SK-N-SH (cell line): Measurements from ENCODE around the gene TMEM131. TPM values are rescaled to one million over a fixed set of nuclear protein-coding genes. Genes with fewer than 3 reads are reported as not detected.

Experiments used
- CTCF ChIA-PET: fragments of 300-600, 350-600 bp; formaldehyde crosslinking; extraction: SDS; loops from one replicate; lab custom pipeline; 2021; lab: Yijun Ruan, JAX
- POLR2A ChIA-PET: fragments of 350-600 bp; sonication (Branson Sonifier 250); formaldehyde crosslinking; extraction: SDS; loops from one replicate; lab custom pipeline; 2020; ENCODE audit warnings: antibody characterized with exemption, inconsistent platforms; lab: Yijun Ruan, JAX
- DNase-seq: peaks from one replicate; pipeline ENCODE4 v3.0.0; 2012
- H2AFZ ChIP-seq: fragments of 200-600 bp; sonication (generic); 2 replicates; pipeline ENCODE4 v1.8.1; 2016; ENCODE audit warnings: antibody characterized with exemption, mild to moderate bottlenecking, low read depth
- H3F3A ChIP-seq: fragments of 200-600 bp; sonication (generic); replicated peaks from 2 replicates; pipeline ENCODE3; 2016; ENCODE audit warnings: antibody characterized with exemption, mild to moderate bottlenecking; ENCODE audit not compliant: insufficient read depth
- H3K27ac ChIP-seq, 2 experiments: fragments of 200-500 bp in 1 of 2; fragments of 200-600 bp in 1 of 2; sonication (Bioruptor generic) in 1 of 2; sonication (generic), shearing (Covaris generic) in 1 of 2; 2 replicates each; pipeline versions ENCODE4 v1.5.1 to v1.6.1; 2014 to 2016; ENCODE audit warnings: low read depth in 2 of 2, inconsistent platforms in 1 of 2, low read length in 1 of 2, mild to moderate bottlenecking in 1 of 2, mixed read lengths in 1 of 2
- H3K27me3 ChIP-seq: fragments of 200-600 bp; sonication (generic), shearing (Covaris generic); 2 replicates; pipeline ENCODE4 v1.6.1; 2016; ENCODE audit warnings: mixed run types; ENCODE audit not compliant: insufficient read depth
- H3K36me3 ChIP-seq, 2 experiments: fragments of 200-500 bp in 1 of 2; fragments of 200-600 bp in 1 of 2; sonication (Bioruptor generic) in 1 of 2; sonication (generic) in 1 of 2; replicated peaks in 1 of 2; 2 replicates each; pipeline versions ENCODE3 to v1.5.1; 2014 to 2016; ENCODE audit warnings: low read length in 1 of 2, mild to moderate bottlenecking in 1 of 2; ENCODE audit not compliant: insufficient read depth in 2 of 2, control insufficient read depth in 1 of 2
- H3K4me1 ChIP-seq, 2 experiments: fragments of 200-500 bp in 1 of 2; fragments of 200-600 bp in 1 of 2; sonication (Bioruptor generic) in 1 of 2; sonication (generic), shearing (Covaris generic) in 1 of 2; 2 replicates each; pipeline versions ENCODE4 v1.5.1 to v1.6.1; 2014 to 2016; ENCODE audit warnings: low read depth in 1 of 2, low read length in 1 of 2, mixed run types in 1 of 2; ENCODE audit not compliant: insufficient read depth in 2 of 2, control insufficient read depth in 1 of 2
- H3K4me2 ChIP-seq: fragments of 200-600 bp; sonication (generic), shearing (Covaris generic); 2 replicates; pipeline ENCODE4 v1.6.1; 2017; ENCODE audit warnings: mixed run types
- H3K4me3 ChIP-seq, 2 experiments: fragments of 200-500 bp in 1 of 2; fragments of 200-600 bp in 1 of 2; sonication (Bioruptor generic) in 1 of 2; sonication (generic), shearing (Covaris generic) in 1 of 2; 2 replicates each; pipeline versions ENCODE4 v1.5.1 to v1.8.1; 2014 to 2016; ENCODE audit warnings: low read depth in 2 of 2, inconsistent platforms in 1 of 2, low read length in 1 of 2, mild to moderate bottlenecking in 1 of 2, mixed read lengths in 1 of 2, moderate library complexity in 1 of 2
- H3K79me2 ChIP-seq: fragments of 200-600 bp; sonication (generic); 2 replicates; pipeline ENCODE4 v1.8.1; 2017; ENCODE audit warnings: mild to moderate bottlenecking; ENCODE audit not compliant: insufficient read depth
- H3K9ac ChIP-seq: fragments of 200-600 bp; sonication (generic); 2 replicates; pipeline ENCODE4 v1.6.1; 2017; ENCODE audit warnings: mixed run types
- H3K9me2 ChIP-seq: fragments of 200-600 bp; sonication (generic); 2 replicates; pipeline ENCODE4 v1.6.1; 2017; ENCODE audit warnings: mixed run types
- H3K9me3 ChIP-seq: fragments of 200-600 bp; sonication (generic); 2 replicates; pipeline ENCODE4 v1.6.1; 2017; ENCODE audit warnings: mixed run types, mild to moderate bottlenecking, moderate library complexity
- H4K20me1 ChIP-seq: fragments of 200-600 bp; sonication (generic); 2 replicates; pipeline ENCODE4 v1.6.1; 2017; ENCODE audit warnings: mild to moderate bottlenecking, mixed run types; ENCODE audit not compliant: insufficient read depth
- CHD2 ChIP-seq: fragments of 150-350 bp; IDR thresholded peaks from 2 replicates; pipeline ENCODE4 v1.6.1; 2018; ENCODE audit warnings: low read length; ENCODE audit not compliant: partially characterized antibody
- EP300 ChIP-seq, 2 experiments: IDR thresholded peaks; 2 replicates each; pipeline versions ENCODE4 v1.4.0 to v1.6.1; 2012; ENCODE audit warnings: borderline replicate concordance in 1 of 2, low read depth in 1 of 2, low read length in 1 of 2
- FOSL2 ChIP-seq: IDR thresholded peaks from 2 replicates; pipeline ENCODE4 v1.4.0; 2012; ENCODE audit warnings: low read depth, mild to moderate bottlenecking, moderate library complexity, borderline replicate concordance
- GATA2 ChIP-seq: sonication (generic); formaldehyde crosslinking; IDR thresholded peaks from 2 replicates; pipeline ENCODE4 v1.5.0; 2020; ENCODE audit warnings: mild to moderate bottlenecking, missing genetic modification reagents
- IRF3 ChIP-seq: fragments of 150-350 bp; IDR thresholded peaks from 2 replicates; pipeline ENCODE4 v1.6.1; 2016; ENCODE audit warnings: mild to moderate bottlenecking, low read depth, low read length
- MXI1 ChIP-seq: IDR thresholded peaks from 2 replicates; pipeline ENCODE4 v1.6.1; 2012; ENCODE audit warnings: mild to moderate bottlenecking, low read depth, low read length, improper control_type of control experiment
- PBX3 ChIP-seq: IDR thresholded peaks from 2 replicates; pipeline ENCODE4; 2012
- POLR2AphosphoS5 ChIP-seq: IDR thresholded peaks from 2 replicates; pipeline ENCODE4 v1.6.1; 2012; ENCODE audit warnings: low read depth, low read length
- RCOR1 ChIP-seq: fragments of 150-350 bp; IDR thresholded peaks from 2 replicates; pipeline ENCODE4 v1.6.1; 2017; ENCODE audit warnings: antibody characterized with exemption, low read length
- REST ChIP-seq: IDR thresholded peaks from 2 replicates; pipeline ENCODE4 v1.6.1; 2012; ENCODE audit warnings: mild to moderate bottlenecking, low read depth, low read length, moderate library complexity
- RXRA ChIP-seq: IDR thresholded peaks from 2 replicates; pipeline ENCODE4 v1.4.0; 2012; ENCODE audit warnings: low read depth, mild to moderate bottlenecking, borderline replicate concordance
- SIN3A ChIP-seq: IDR thresholded peaks from 2 replicates; pipeline ENCODE4 v1.6.1; 2012; ENCODE audit warnings: low read depth, mild to moderate bottlenecking, low read length, moderate library complexity, borderline replicate concordance
- TAF1 ChIP-seq: IDR thresholded peaks from 2 replicates; pipeline ENCODE4 v1.6.1; 2012; ENCODE audit warnings: low read depth, mild to moderate bottlenecking, low read length, moderate library complexity, borderline replicate concordance
- TCF12 ChIP-seq: IDR thresholded peaks from 2 replicates; pipeline ENCODE4 v1.4.0; 2012
- USF1 ChIP-seq: IDR thresholded peaks from 2 replicates; pipeline ENCODE4 v1.4.0; 2012; ENCODE audit warnings: low read depth, borderline replicate concordance
- YY1 ChIP-seq: IDR thresholded peaks from 2 replicates; pipeline ENCODE4 v1.4.0; 2012; ENCODE audit warnings: low read depth, mild to moderate bottlenecking
- ZBTB33 ChIP-seq: IDR thresholded peaks from 2 replicates; pipeline ENCODE4 v1.4.0; 2012; ENCODE audit warnings: low read depth, borderline replicate concordance
- WGBS: methylation state at CpG from one replicate; pipeline ENCODE4 v1.1.6; 2017; ENCODE audit warnings: low lambda C conversion rate; 5-methylcytosine and 5-hydroxymethylcytosine counted together
- polyA plus RNA-seq, 3 experiments: library from polyadenylated mRNA; depleted of rRNA; stranded (reverse); fragments of >200 nt; gene quantifications; 2 replicates each; pipeline ENCODE4 v1.2.3, GENCODE V29; 2012

TMEM131 gene
- polyA plus RNA-seq, 1 of the 3 experiments (the other 2 are of a cell fraction) = 9.1 TPM

GRCh38 chr2:97844311-97844859 lies 151.4 kb downstream of the TMEM131 start:
- Histone ChIP-seq H4K20me1 (no peaks in the 10 kb centered on the region), H3K27ac (peak overlapping the region in 1 of 2 experiments; percentile 53; a peak in 2 of 4 replicates), H3K27me3 (no peaks in the 10 kb centered on the region), H3K9me3 (no peaks in the 10 kb centered on the region), H3K9me2 (no peaks in the 10 kb centered on the region), H3K79me2 (peaks cover 6% of the 10 kb centered on the region; the same call in 1 of the 2 replicates), H3K4me1 (no peaks in the 10 kb centered on the region; a peak in 1 of 4 replicates), H3K9ac (no peak overlapping the region), H2AFZ (no peak overlapping the region), H3K36me3 (peaks cover 3 to 15% of the 10 kb centered on the region in 2 experiments), H3K4me2 (no peak overlapping the region), H3F3A (no peaks in the 10 kb centered on the region)
- DNase-seq = peak; percentile 46
- 22% methylated on average over 2 of the region's 2 CpGs for WGBS
- ChIA-PET CTCF (no interaction called here), POLR2A (no interaction called here)
- TF ChIP-seq RCOR1 (peak; percentile 77; the same call in 1 of the 2 replicates), FOSL2 (no peak), GATA2 (CRISPR knock-in tag) (peak; percentile 86), CHD2 (peak; percentile 52), EP300 (IDR thresholded peaks at IDR 0.05; ENCODE audit: borderline replicate concordance in 1 of 2, low read depth in 1 of 2, low read length in 1 of 2) (peak in 1 of 2 experiments; percentile 48; a peak in 1 of 4 replicates)
- TF ChIP-seq, all 33 proteins: peak for 4
- no peak overlapping the region for H3K4me3 ChIP-seq

GRCh38 chr2:97840198-97840597 lies 155.6 kb downstream of the TMEM131 start:
- POLR2A ChIA-PET = no interaction called here
- H3K27ac ChIP-seq = no peak overlapping the region
- H3K36me3 ChIP-seq = peaks cover 17 to 20% of the 10 kb centered on the region in 2 experiments
- CTCF ChIA-PET = no interaction called here
- no peak for DNase-seq
- H4K20me1 ChIP-seq = no peaks in the 10 kb centered on the region
- no peak overlapping the region for H3K4me3 ChIP-seq
- no peaks in the 10 kb centered on the region; a peak in 1 of 4 replicates for H3K4me1 ChIP-seq
- no peaks in the 10 kb centered on the region for H3K27me3 ChIP-seq
- 89% methylated on average over 3 of the region's 6 CpGs for WGBS
- TF ChIP-seq IRF3 (no peak), REST (no peak), RXRA (no peak), RCOR1 (no peak), ZBTB33 (no peak), SIN3A (no peak), CHD2 (no peak), TAF1 (no peak), POLR2AphosphoS5 (no peak), MXI1 (no peak), USF1 (no peak), YY1 (no peak), TCF12 (no peak), GATA2 (CRISPR knock-in tag) (no peak), EP300 (IDR thresholded peaks at IDR 0.05; ENCODE audit: borderline replicate concordance in 1 of 2, low read depth in 1 of 2, low read length in 1 of 2) (no peak), PBX3 (no peak)
- H3F3A ChIP-seq = no peaks in the 10 kb centered on the region
- H3K9me3 ChIP-seq = no peaks in the 10 kb centered on the region
- peaks cover 6% of the 10 kb centered on the region; the same call in 1 of the 2 replicates for H3K79me2 ChIP-seq
- H3K9me2 ChIP-seq = no peaks in the 10 kb centered on the region
- no peak overlapping the region for H2AFZ ChIP-seq
- no peak overlapping the region for H3K9ac ChIP-seq
- no peak overlapping the region for H3K4me2 ChIP-seq
